Coronary artery (tissue), 2 donors: ENCODE data around the gene ZNF609.
"Not testable (repeated sequence)": the region's sequence is repeated elsewhere in the genome, so short reads cannot be mapped to it uniquely, and the experiment has no call there.

Experiments used
- DNase-seq: peaks from one replicate; pipeline ENCODE4 v3.0.0-alpha.2; 2017; ENCODE audit warnings: low spot score
- H3K27ac ChIP-seq, 2 donors: fragments of 200-600 bp; sonication (generic); one replicate each; pipeline ENCODE4 v1.5.1; 2016 to 2019
- H3K4me3 ChIP-seq: fragments of 200-600 bp; sonication (generic); 2 replicates; pipeline ENCODE4 v1.5.1; 2016; ENCODE audit warnings: mild to moderate bottlenecking, moderate library complexity
- CTCF ChIP-seq: fragments of 200-600 bp; sonication (generic); IDR thresholded peaks from one replicate; pipeline ENCODE4 v1.5.1; 2019; ENCODE audit warnings: antibody characterized with exemption

ZNF609 gene

GRCh38 chr15:64634576-64635498, 174.5 kb downstream of the ZNF609 start:
- no peak for DNase-seq
- H3K4me3 ChIP-seq, result no peak overlapping the region

GRCh38 chr15:64635499-64636495, 175.4 kb downstream of the ZNF609 start:
- no peak overlapping the region for H3K4me3 ChIP-seq
- DNase-seq, result no peak
- peak overlapping the region in 1 of 2 donors; percentile 20 for H3K27ac ChIP-seq

More at GRCh38 chr15:64634576-64635498, 174.5 kb downstream of the ZNF609 start:
- TF ChIP-seq CTCF, result no peak
- no peak overlapping the region for H3K27ac ChIP-seq

GRCh38 chr15:64636556-64636955, 176.2 kb downstream of the ZNF609 start:
- TF ChIP-seq CTCF, result no peak
- no peak overlapping the region for H3K4me3 ChIP-seq
- DNase-seq, result no peak
- H3K27ac ChIP-seq, result no peak overlapping the region

More at GRCh38 chr15:64635499-64636495, 175.4 kb downstream of the ZNF609 start:
- TF ChIP-seq CTCF, result no peak

- Histone ChIP-seq H3K4me3 (no peak overlapping the region), H3K27ac (no peak overlapping the region)
- no peak for TF ChIP-seq CTCF
- DNase-seq, result no peak
Measured at GRCh38 chr15:64637412-64637811, 177.0 kb downstream of the ZNF609 start.

- not testable (repeated sequence) for H3K4me3 ChIP-seq, H3K27ac ChIP-seq, DNase-seq
Measured at GRCh38 chr15:64639744-64640143, 179.4 kb downstream of the ZNF609 start.

DNA sequence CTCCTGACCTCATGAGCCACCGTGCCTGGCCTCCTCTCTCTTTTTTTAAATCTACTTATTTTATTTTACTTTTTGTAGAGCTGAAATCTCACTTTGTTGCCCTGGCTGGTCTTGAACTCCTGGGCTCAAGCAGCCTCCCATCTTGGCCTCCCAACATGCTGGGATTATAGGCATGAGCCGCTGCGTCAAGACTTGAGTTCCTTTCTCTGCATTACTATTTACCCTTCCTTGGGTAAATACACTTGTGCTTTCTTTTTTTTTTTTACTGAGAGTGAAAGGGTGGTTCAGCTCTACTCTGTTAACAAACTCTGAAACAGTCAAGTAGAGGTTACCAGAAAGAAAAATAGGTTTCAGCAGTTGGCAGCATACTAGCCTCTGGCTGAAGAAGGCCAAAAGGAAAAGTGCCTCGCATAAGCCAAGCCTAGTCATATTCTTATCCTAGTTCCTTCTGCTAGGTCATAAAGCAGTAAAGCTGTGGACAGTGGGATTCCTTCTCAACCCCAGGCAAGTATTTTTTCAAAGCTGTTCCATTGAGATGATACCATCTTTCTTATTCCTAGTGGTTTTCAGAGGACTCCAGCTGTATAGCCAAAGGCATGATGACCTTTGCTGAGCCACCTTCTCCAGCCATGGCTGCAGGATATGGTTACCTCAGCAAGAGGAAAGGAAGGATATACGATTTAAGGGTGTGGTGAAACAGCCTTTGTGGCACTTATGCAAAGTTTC, 179.9 kb downstream of the ZNF609 start:
- DNase-seq, result no peak
- H3K27ac ChIP-seq, result peak overlapping the region in 1 of 2 donors; percentile 23
- TF ChIP-seq CTCF, result no peak
- H3K4me3 ChIP-seq, result no peak overlapping the region
